DMS114 treated with DMSO at 0.1 percent for 48 hours (cell line): ENCODE results near the gene SDK2.

ENCODE experiments used
- DNase-seq: peaks from one replicate; lab custom pipeline; 2025; ENCODE audit not compliant: unreplicated experiment; lab: John Stamatoyannopoulos, UW

Gene SDK2

GRCh38 chr17:73510981-73511718 is 133.1 kb downstream of the SDK2 start:
- DNase-seq, result no peak

GRCh38 chr17:73508931-73509605 is 135.2 kb downstream of the SDK2 start:
- DNase-seq, result no peak

GRCh38 chr17:73508057-73508930 is 136.0 kb downstream of the SDK2 start:
- no peak for DNase-seq

- no peak for DNase-seq
These were observed 137.5 kb downstream of the SDK2 start for GRCh38 chr17:73506470-73507435.

GRCh38 chr17:73503560-73503959 is 140.7 kb downstream of the SDK2 start:
- DNase-seq, result no peak

- no peak for DNase-seq
These were observed 143.7 kb downstream of the SDK2 start for GRCh38 chr17:73500414-73500999.

GRCh38 chr17:73498886-73499554 is 145.2 kb downstream of the SDK2 start:
- DNase-seq, result no peak

GRCh38 chr17:73498176-73498575 is 146.1 kb downstream of the SDK2 start:
- DNase-seq, result no peak

- no peak for DNase-seq
These were observed 146.5 kb downstream of the SDK2 start for GRCh38 chr17:73497721-73498120.

- no peak for DNase-seq
These were observed 148.0 kb downstream of the SDK2 start for GRCh38 chr17:73496232-73496631.

GRCh38 chr17:73495641-73496040 is 148.6 kb downstream of the SDK2 start:
- DNase-seq, result no peak

GRCh38 chr17:73494950-73495349 is 149.3 kb downstream of the SDK2 start:
- DNase-seq, result no peak

- no peak for DNase-seq
These were observed 150.0 kb downstream of the SDK2 start for GRCh38 chr17:73493956-73494926.

GRCh38 chr17:73492821-73493814 is 151.1 kb downstream of the SDK2 start:
- DNase-seq, result no peak

GRCh38 chr17:73492125-73492820 is 152.0 kb downstream of the SDK2 start:
- DNase-seq, result no peak

- DNase-seq, result no peak
These were observed 152.6 kb downstream of the SDK2 start for GRCh38 chr17:73491648-73492047.

- no peak for DNase-seq
These were observed 153.4 kb downstream of the SDK2 start for GRCh38 chr17:73490851-73491250.
